ENCODE measurements around the gene CCDC146. TPM values are rescaled to one million over a fixed set of nuclear protein-coding genes. Genes with fewer than 3 reads are reported as not detected.

The CCDC146 gene
- total and polyA plus RNA-seq, 2 experiments from 2014 or later, result 5.9 to 13.6 TPM

GRCh38 chr7:77284005-77284404, 161.6 kb downstream of the CCDC146 start:
- no peaks in the 10 kb centered on the region for H3K36me3 ChIP-seq
- no peaks in the 10 kb centered on the region for H3K27me3 ChIP-seq
- no peaks in the 10 kb centered on the region for H3K4me1 ChIP-seq (ENCODE audit: low read depth)
- no peak for TF ChIP-seq CTCF (IDR thresholded peaks at IDR 0.05; ENCODE audit: low read depth, low read length)
- no peak for DNase-seq (ENCODE audit: low read depth in 1 of 2, low spot score in 1 of 2)
- no peak overlapping the region for H3K4me3 ChIP-seq
- no peak overlapping the region for H3K27ac ChIP-seq
- no peaks in the 10 kb centered on the region for H3K9me3 ChIP-seq (ENCODE audit: low read depth)

- Histone ChIP-seq H3K4me1 (ENCODE audit: low read depth) (no peaks in the 10 kb centered on the region), H3K27ac (no peak overlapping the region), H3K27me3 (no peaks in the 10 kb centered on the region), H3K9me3 (ENCODE audit: low read depth) (no peaks in the 10 kb centered on the region), H3K4me3 (no peak overlapping the region), H3K36me3 (no peaks in the 10 kb centered on the region)
- no peak for TF ChIP-seq CTCF (IDR thresholded peaks at IDR 0.05; ENCODE audit: low read depth, low read length)
- no peak for DNase-seq (ENCODE audit: low read depth in 1 of 2, low spot score in 1 of 2)
Observed at GRCh38 chr7:77284616-77285015, 162.2 kb downstream of the CCDC146 start.

- Histone ChIP-seq H3K4me3 (no peak overlapping the region), H3K36me3 (no peaks in the 10 kb centered on the region), H3K27ac (no peak overlapping the region), H3K9me3 (ENCODE audit: low read depth) (no peaks in the 10 kb centered on the region), H3K4me1 (ENCODE audit: low read depth) (no peaks in the 10 kb centered on the region), H3K27me3 (no peaks in the 10 kb centered on the region)
- no peak for DNase-seq (ENCODE audit: low read depth in 1 of 2, low spot score in 1 of 2)
- no peak for TF ChIP-seq CTCF (IDR thresholded peaks at IDR 0.05; ENCODE audit: low read depth, low read length)
Observed at GRCh38 chr7:77288676-77289320, 166.4 kb downstream of the CCDC146 start.

- H3K9me3 ChIP-seq (ENCODE audit: low read depth), result no peaks in the 10 kb centered on the region
- no peak for DNase-seq (ENCODE audit: low read depth in 1 of 2, low spot score in 1 of 2)
- H3K36me3 ChIP-seq, result no peaks in the 10 kb centered on the region
- H3K27me3 ChIP-seq, result no peaks in the 10 kb centered on the region
- H3K27ac ChIP-seq, result no peak overlapping the region
- H3K4me3 ChIP-seq, result no peak overlapping the region
- TF ChIP-seq CTCF (IDR thresholded peaks at IDR 0.05; ENCODE audit: low read depth, low read length), result no peak
- H3K4me1 ChIP-seq (ENCODE audit: low read depth), result no peaks in the 10 kb centered on the region
Observed at GRCh38 chr7:77289387-77289786, 167.0 kb downstream of the CCDC146 start.

GRCh38 chr7:77290425-77290824, 168.0 kb downstream of the CCDC146 start:
- no peaks in the 10 kb centered on the region for H3K36me3 ChIP-seq
- H3K27me3 ChIP-seq, result no peaks in the 10 kb centered on the region
- H3K4me3 ChIP-seq, result no peak overlapping the region
- no peak for DNase-seq (ENCODE audit: low read depth in 1 of 2, low spot score in 1 of 2)
- H3K27ac ChIP-seq, result no peak overlapping the region
- no peaks in the 10 kb centered on the region for H3K9me3 ChIP-seq (ENCODE audit: low read depth)
- TF ChIP-seq CTCF (IDR thresholded peaks at IDR 0.05; ENCODE audit: low read depth, low read length), result no peak
- H3K4me1 ChIP-seq (ENCODE audit: low read depth), result no peaks in the 10 kb centered on the region
